VCaP (cell line): ENCODE results near the gene TNNI3.
"Not testable (repeated sequence)": the region's sequence is repeated elsewhere in the genome, so short reads cannot be mapped to it uniquely, and the experiment has no call there.

Experiments used
- H3K27ac ChIP-seq: fragments of 450-650 bp; 2 replicates; pipeline ENCODE4 v1.5.1; 2017
- CTCF ChIP-seq: fragments of 450-650 bp; conservative IDR thresholded peaks from 2 replicates; pipeline ENCODE4 v1.5.1; 2017; ENCODE audit warnings: mild to moderate bottlenecking, moderate library complexity

TNNI3 gene

GRCh38 chr19:55112777-55113569 is 44.6 kb downstream of the TNNI3 start:
- no peak for TF ChIP-seq CTCF
- no peak overlapping the region for H3K27ac ChIP-seq

- H3K27ac ChIP-seq = no peak overlapping the region
- no peak for TF ChIP-seq CTCF
These were observed 45.2 kb downstream of the TNNI3 start for GRCh38 chr19:55112246-55112776.

- no peak overlapping the region for H3K27ac ChIP-seq
- TF ChIP-seq CTCF = no peak
These were observed 46.2 kb downstream of the TNNI3 start for GRCh38 chr19:55111238-55111831.

GRCh38 chr19:55109527-55110291 is 47.8 kb downstream of the TNNI3 start:
- H3K27ac ChIP-seq = no peak overlapping the region
- no peak for TF ChIP-seq CTCF

GRCh38 chr19:55107252-55107651 is 50.3 kb downstream of the TNNI3 start:
- not testable (repeated sequence) for H3K27ac ChIP-seq

GRCh38 chr19:55106591-55106990 is 50.9 kb downstream of the TNNI3 start:
- H3K27ac ChIP-seq = no peak overlapping the region
- TF ChIP-seq CTCF = no peak

GRCh38 chr19:55105237-55105636 is 52.3 kb downstream of the TNNI3 start:
- no peak for TF ChIP-seq CTCF
- H3K27ac ChIP-seq = no peak overlapping the region
